ENCODE results near the gene ITCH. TPM values are rescaled to one million over a fixed set of nuclear protein-coding genes. Genes with fewer than 3 reads are reported as not detected.
"Not testable (repeated sequence)": the region's sequence is repeated elsewhere in the genome, so short reads cannot be mapped to it uniquely, and the experiment has no call there.

The ITCH gene
- total RNA-seq, 1 donor from 2014 or later = 110 TPM

GRCh38 chr20:34468951-34469350 is 105.9 kb downstream of the ITCH start:
- no peak for DNase-seq

GRCh38 chr20:34472246-34472925 is 109.3 kb downstream of the ITCH start:
- no peak for DNase-seq

GRCh38 chr20:34473262-34473883 is 110.3 kb downstream of the ITCH start:
- DNase-seq = no peak

- no peak for DNase-seq
Measured at GRCh38 chr20:34475979-34476736, 113.1 kb downstream of the ITCH start.

- DNase-seq = no peak
Measured at GRCh38 chr20:34479627-34480026, 116.6 kb downstream of the ITCH start.

- DNase-seq = not testable (repeated sequence)
Measured at GRCh38 chr20:34482154-34482553, 119.1 kb downstream of the ITCH start.

GRCh38 chr20:34483585-34484220 is 120.6 kb downstream of the ITCH start:
- not testable (repeated sequence) for DNase-seq

GRCh38 chr20:34485068-34485634 is 122.1 kb downstream of the ITCH start:
- no peak for DNase-seq

- no peak for DNase-seq
Measured at GRCh38 chr20:34491226-34491931, 128.3 kb downstream of the ITCH start.

GRCh38 chr20:34491932-34492509 is 128.9 kb downstream of the ITCH start:
- no peak for DNase-seq

GRCh38 chr20:34493646-34494045 is 130.6 kb downstream of the ITCH start:
- DNase-seq = no peak

GRCh38 chr20:34495307-34495706 is 132.2 kb downstream of the ITCH start:
- DNase-seq = no peak

GRCh38 chr20:34495916-34496315 is 132.8 kb downstream of the ITCH start:
- no peak for DNase-seq

- DNase-seq = not testable (repeated sequence)
Measured at GRCh38 chr20:34497596-34497995, 134.5 kb downstream of the ITCH start.

- DNase-seq = no peak
Measured at GRCh38 chr20:34500823-34501222, 137.8 kb downstream of the ITCH start.

- no peak for DNase-seq
Measured at GRCh38 chr20:34506480-34506879, 143.4 kb downstream of the ITCH start.

- DNase-seq = no peak
Measured at GRCh38 chr20:34507702-34508413, 144.8 kb downstream of the ITCH start.

GRCh38 chr20:34510575-34510974 is 147.5 kb downstream of the ITCH start:
- no peak for DNase-seq

- no peak for DNase-seq
Measured at GRCh38 chr20:34511891-34512265, 148.8 kb downstream of the ITCH start.

GRCh38 chr20:34512266-34512954 is 149.3 kb downstream of the ITCH start:
- no peak for DNase-seq
